ENCODE measurements around the gene FAM210A.
"Not testable (repeated sequence)": the region's sequence is repeated elsewhere in the genome, so short reads cannot be mapped to it uniquely, and the experiment has no call there.

Gene FAM210A

GRCh38 chr18:13688191-13689136 is 37.9 kb downstream of the FAM210A start:
- Histone ChIP-seq H3K9ac (ENCODE audit: low read length) (no peak overlapping the region), H3K27me3 (ENCODE audit: low read depth, low read length) (no peaks in the 10 kb centered on the region), H3K79me2 (ENCODE audit: low read length) (peaks cover 74% of the 10 kb centered on the region), H2AFZ (ENCODE audit: low read depth, low read length) (no peak overlapping the region), H3K4me3 (ENCODE audit: low read length) (no peak overlapping the region), H3K4me1 (ENCODE audit: low read length) (no peaks in the 10 kb centered on the region), H3K27ac (ENCODE audit: low read length) (no peak overlapping the region), H4K20me1 (ENCODE audit: insufficient read depth, low read length) (peaks cover 65% of the 10 kb centered on the region), H3K9me3 (ENCODE audit: insufficient read depth, low read length) (no peaks in the 10 kb centered on the region), H3K4me2 (ENCODE audit: low read length) (no peak overlapping the region), H3K36me3 (replicated peaks; ENCODE audit: low read depth, low read length) (no peaks in the 10 kb centered on the region)
- no peak for TF ChIP-seq CTCF (IDR thresholded peaks at IDR 0.05; ENCODE audit: low read depth, low read length)
- TF ChIP-seq EZH2phosphoT487 (IDR thresholded peaks at IDR 0.05; ENCODE audit: low read depth) = no peak

- Histone ChIP-seq H3K27me3 (ENCODE audit: low read depth, low read length) (no peaks in the 10 kb centered on the region), H3K27ac (ENCODE audit: low read length) (no peak overlapping the region), H3K36me3 (replicated peaks; ENCODE audit: low read depth, low read length) (peaks cover 4% of the 10 kb centered on the region), H4K20me1 (ENCODE audit: insufficient read depth, low read length) (peaks cover 89% of the 10 kb centered on the region), H3K4me1 (ENCODE audit: low read length) (no peaks in the 10 kb centered on the region), H3K79me2 (ENCODE audit: low read length) (peaks cover 74% of the 10 kb centered on the region), H3K4me2 (ENCODE audit: low read length) (no peak overlapping the region), H3K9ac (ENCODE audit: low read length) (no peak overlapping the region), H3K9me3 (ENCODE audit: insufficient read depth, low read length) (no peaks in the 10 kb centered on the region), H2AFZ (ENCODE audit: low read depth, low read length) (no peak overlapping the region), H3K4me3 (ENCODE audit: low read length) (no peak overlapping the region)
- TF ChIP-seq CTCF (IDR thresholded peaks at IDR 0.05; ENCODE audit: low read depth, low read length) = no peak
- TF ChIP-seq EZH2phosphoT487 (IDR thresholded peaks at IDR 0.05; ENCODE audit: low read depth) = no peak
These were observed 41.8 kb downstream of the FAM210A start for GRCh38 chr18:13684546-13684945.

GRCh38 chr18:13681701-13682100 is 44.7 kb downstream of the FAM210A start:
- Histone ChIP-seq H3K27ac (ENCODE audit: low read length) (no peak overlapping the region), H2AFZ (ENCODE audit: low read depth, low read length) (no peak overlapping the region), H3K27me3 (ENCODE audit: low read depth, low read length) (no peaks in the 10 kb centered on the region), H3K4me2 (ENCODE audit: low read length) (no peak overlapping the region), H3K79me2 (ENCODE audit: low read length) (peaks cover 69% of the 10 kb centered on the region), H4K20me1 (ENCODE audit: insufficient read depth, low read length) (peaks cover 86% of the 10 kb centered on the region), H3K4me1 (ENCODE audit: low read length) (peaks cover 21% of the 10 kb centered on the region), H3K4me3 (ENCODE audit: low read length) (no peak overlapping the region), H3K9ac (ENCODE audit: low read length) (no peak overlapping the region), H3K9me3 (ENCODE audit: insufficient read depth, low read length) (no peaks in the 10 kb centered on the region), H3K36me3 (replicated peaks; ENCODE audit: low read depth, low read length) (peaks cover 4% of the 10 kb centered on the region)
- no peak for TF ChIP-seq CTCF (IDR thresholded peaks at IDR 0.05; ENCODE audit: low read depth, low read length)
- TF ChIP-seq EZH2phosphoT487 (IDR thresholded peaks at IDR 0.05; ENCODE audit: low read depth) = no peak

- no peak overlapping the region for H3K4me3 ChIP-seq (ENCODE audit: low read length)
- H4K20me1 ChIP-seq (ENCODE audit: insufficient read depth, low read length) = peaks cover 80% of the 10 kb centered on the region
- H3K27me3 ChIP-seq (ENCODE audit: low read depth, low read length) = no peaks in the 10 kb centered on the region
- TF ChIP-seq CTCF (IDR thresholded peaks at IDR 0.05; ENCODE audit: low read depth, low read length) (peak; percentile 54), EZH2phosphoT487 (IDR thresholded peaks at IDR 0.05; ENCODE audit: low read depth) (no peak)
- no peak overlapping the region for H2AFZ ChIP-seq (ENCODE audit: low read depth, low read length)
- peaks cover 21% of the 10 kb centered on the region for H3K4me1 ChIP-seq (ENCODE audit: low read length)
- H3K9ac ChIP-seq (ENCODE audit: low read length) = no peak overlapping the region
- no peaks in the 10 kb centered on the region for H3K9me3 ChIP-seq (ENCODE audit: insufficient read depth, low read length)
- H3K79me2 ChIP-seq (ENCODE audit: low read length) = peaks cover 63% of the 10 kb centered on the region
- no peak overlapping the region for H3K27ac ChIP-seq (ENCODE audit: low read length)
- H3K36me3 ChIP-seq (replicated peaks; ENCODE audit: low read depth, low read length) = peaks cover 4% of the 10 kb centered on the region
- no peak overlapping the region for H3K4me2 ChIP-seq (ENCODE audit: low read length)
These were observed 45.7 kb downstream of the FAM210A start for GRCh38 chr18:13680612-13681011.

- H4K20me1 ChIP-seq (ENCODE audit: insufficient read depth, low read length) = peaks cover 59% of the 10 kb centered on the region
- H3K36me3 ChIP-seq (replicated peaks; ENCODE audit: low read depth, low read length); H3K4me2 ChIP-seq (ENCODE audit: low read length); H3K9me3 ChIP-seq (ENCODE audit: insufficient read depth, low read length); H3K27ac ChIP-seq (ENCODE audit: low read length); H2AFZ ChIP-seq (ENCODE audit: low read depth, low read length); H3K9ac ChIP-seq (ENCODE audit: low read length); H3K4me3 ChIP-seq (ENCODE audit: low read length); H3K27me3 ChIP-seq (ENCODE audit: low read depth, low read length): not testable (repeated sequence)
- peaks cover 39% of the 10 kb centered on the region for H3K79me2 ChIP-seq (ENCODE audit: low read length)
- H3K4me1 ChIP-seq (ENCODE audit: low read length) = peaks cover 21% of the 10 kb centered on the region
These were observed 49.0 kb downstream of the FAM210A start for GRCh38 chr18:13677350-13677749.

Data from OCI-LY3 (cell line).